Adipocyte (in vitro differentiated cells): ENCODE results near the gene OAS3.
A peak's percentile ranks its signal among the peaks of the same experiment; 100 is the strongest.

Experiments used
- DNase-seq: peaks from one replicate; pipeline ENCODE4 v3.0.0-alpha.2; 2015; ENCODE audit warnings: low read depth
- H3K27me3 ChIP-seq: replicated peaks from 2 replicates; pipeline ENCODE4 v1.7.0; 2013; ENCODE audit warnings: mild to moderate bottlenecking, low read length, moderate library complexity; ENCODE audit not compliant: control insufficient read depth, insufficient read depth
- H3K36me3 ChIP-seq: 2 replicates; pipeline ENCODE4 v1.7.0; 2013; ENCODE audit warnings: low read length, mild to moderate bottlenecking, moderate library complexity; ENCODE audit not compliant: control insufficient read depth, insufficient read depth, severe bottlenecking
- H3K4me1 ChIP-seq: 2 replicates; pipeline ENCODE4 v1.7.0; 2013; ENCODE audit warnings: mild to moderate bottlenecking, low read length, moderate library complexity; ENCODE audit not compliant: control insufficient read depth, insufficient read depth
- H3K4me3 ChIP-seq: 2 replicates; pipeline ENCODE4 v1.7.0; 2013; ENCODE audit warnings: mild to moderate bottlenecking, low read length, moderate library complexity
- H3K9ac ChIP-seq: 2 replicates; pipeline ENCODE4 v1.7.0; 2013; ENCODE audit warnings: mild to moderate bottlenecking, low read length, moderate library complexity
- H3K9me3 ChIP-seq: 2 replicates; pipeline ENCODE4 v1.7.0; 2013; ENCODE audit warnings: mild to moderate bottlenecking, low read length, moderate library complexity; ENCODE audit not compliant: control insufficient read depth

OAS3 gene

GRCh38 chr12:112973818-112974231 is 35.6 kb downstream of the OAS3 start:
- peaks cover 11% of the 10 kb centered on the region for H3K4me1 ChIP-seq
- DNase-seq: no peak
- H3K9me3 ChIP-seq: no peaks in the 10 kb centered on the region
- H3K36me3 ChIP-seq: peaks cover 6% of the 10 kb centered on the region
- H3K9ac ChIP-seq: no peak overlapping the region
- H3K27me3 ChIP-seq: no peaks in the 10 kb centered on the region
- no peak overlapping the region for H3K4me3 ChIP-seq

- H3K4me1 ChIP-seq: peaks cover 21% of the 10 kb centered on the region
- H3K4me3 ChIP-seq: no peak overlapping the region
- H3K27me3 ChIP-seq: no peaks in the 10 kb centered on the region
- no peak overlapping the region for H3K9ac ChIP-seq
- H3K36me3 ChIP-seq: peaks cover 2% of the 10 kb centered on the region
- no peak for DNase-seq
- no peaks in the 10 kb centered on the region for H3K9me3 ChIP-seq
Observed at GRCh38 chr12:112974904-112975303, 36.6 kb downstream of the OAS3 start.

GRCh38 chr12:112977139-112977538 is 38.9 kb downstream of the OAS3 start:
- no peaks in the 10 kb centered on the region for H3K27me3 ChIP-seq
- no peaks in the 10 kb centered on the region for H3K36me3 ChIP-seq
- peaks cover 5% of the 10 kb centered on the region for H3K9me3 ChIP-seq
- H3K9ac ChIP-seq: no peak overlapping the region
- DNase-seq: no peak
- peaks cover 21% of the 10 kb centered on the region for H3K4me1 ChIP-seq
- H3K4me3 ChIP-seq: no peak overlapping the region

GRCh38 chr12:112977641-112978040 is 39.4 kb downstream of the OAS3 start:
- DNase-seq: no peak
- no peaks in the 10 kb centered on the region for H3K27me3 ChIP-seq
- H3K9ac ChIP-seq: peak overlapping the region; percentile 90
- H3K4me1 ChIP-seq: peaks cover 21% of the 10 kb centered on the region
- H3K36me3 ChIP-seq: no peaks in the 10 kb centered on the region
- H3K4me3 ChIP-seq: peak overlapping the region; percentile 88
- H3K9me3 ChIP-seq: peaks cover 8% of the 10 kb centered on the region

GRCh38 chr12:112978163-112979040 is 40.1 kb downstream of the OAS3 start, which contains the start of gene OAS2:
TSS of gene OAS2 (plus strand) at chr12:112978519. CDS start at chr12:112978609, 90 bp downstream.
- Histone ChIP-seq H3K4me1 (peaks cover 21% of the 10 kb centered on the region), H3K9me3 (peaks cover 8% of the 10 kb centered on the region), H3K4me3 (peak within 1 kb of the TSS; percentile 88), H3K9ac (peak within 1 kb of the TSS; percentile 90), H3K27me3 (no peaks in the 10 kb centered on the region), H3K36me3 (no peaks in the 10 kb centered on the region)
- peak; percentile 69 for DNase-seq

- Histone ChIP-seq H3K36me3 (no peaks in the 10 kb centered on the region), H3K4me1 (peaks cover 21% of the 10 kb centered on the region), H3K9ac (peak overlapping the region; percentile 90), H3K27me3 (no peaks in the 10 kb centered on the region), H3K9me3 (peaks cover 8% of the 10 kb centered on the region), H3K4me3 (peak overlapping the region; percentile 88)
- no peak for DNase-seq
Observed at GRCh38 chr12:112979041-112979680, 40.9 kb downstream of the OAS3 start.

GRCh38 chr12:112980491-112981158 is 42.4 kb downstream of the OAS3 start:
- Histone ChIP-seq H3K9me3 (peaks cover 15% of the 10 kb centered on the region), H3K36me3 (no peaks in the 10 kb centered on the region), H3K4me3 (peak overlapping the region; percentile 44), H3K9ac (no peak overlapping the region), H3K4me1 (peaks cover 21% of the 10 kb centered on the region), H3K27me3 (no peaks in the 10 kb centered on the region)
- DNase-seq: no peak

GRCh38 chr12:112985642-112986290 is 47.5 kb downstream of the OAS3 start:
- Histone ChIP-seq H3K4me3 (no peak overlapping the region), H3K36me3 (no peaks in the 10 kb centered on the region), H3K4me1 (no peaks in the 10 kb centered on the region), H3K27me3 (no peaks in the 10 kb centered on the region), H3K9me3 (peaks cover 15% of the 10 kb centered on the region), H3K9ac (no peak overlapping the region)
- DNase-seq: no peak

- no peak overlapping the region for H3K4me3 ChIP-seq
- no peaks in the 10 kb centered on the region for H3K4me1 ChIP-seq
- H3K27me3 ChIP-seq: no peaks in the 10 kb centered on the region
- no peak for DNase-seq
- peaks cover 15% of the 10 kb centered on the region for H3K9me3 ChIP-seq
- H3K36me3 ChIP-seq: no peaks in the 10 kb centered on the region
- no peak overlapping the region for H3K9ac ChIP-seq
Observed at GRCh38 chr12:112986291-112986800, 48.1 kb downstream of the OAS3 start.

GRCh38 chr12:112987561-112987960 is 49.3 kb downstream of the OAS3 start:
- Histone ChIP-seq H3K4me1 (no peaks in the 10 kb centered on the region), H3K9me3 (peaks cover 7% of the 10 kb centered on the region)

More at GRCh38 chr12:112987561-112987960, 49.3 kb downstream of the OAS3 start:
- Histone ChIP-seq H3K4me3 (no peak overlapping the region), H3K27me3 (no peaks in the 10 kb centered on the region), H3K9ac (no peak overlapping the region), H3K36me3 (no peaks in the 10 kb centered on the region)
- DNase-seq: no peak
